ENCODE results near the gene ZCWPW2. TPM values are rescaled to one million over a fixed set of nuclear protein-coding genes. Genes with fewer than 3 reads are reported as not detected.

The ZCWPW2 gene
- total and polyA plus RNA-seq, 9 of the 15 experiments (the other 6 are each of a cell fraction or from before 2014, with no cell fraction given) = 0.10 to 0.77 (median 0.44) TPM

DNA sequence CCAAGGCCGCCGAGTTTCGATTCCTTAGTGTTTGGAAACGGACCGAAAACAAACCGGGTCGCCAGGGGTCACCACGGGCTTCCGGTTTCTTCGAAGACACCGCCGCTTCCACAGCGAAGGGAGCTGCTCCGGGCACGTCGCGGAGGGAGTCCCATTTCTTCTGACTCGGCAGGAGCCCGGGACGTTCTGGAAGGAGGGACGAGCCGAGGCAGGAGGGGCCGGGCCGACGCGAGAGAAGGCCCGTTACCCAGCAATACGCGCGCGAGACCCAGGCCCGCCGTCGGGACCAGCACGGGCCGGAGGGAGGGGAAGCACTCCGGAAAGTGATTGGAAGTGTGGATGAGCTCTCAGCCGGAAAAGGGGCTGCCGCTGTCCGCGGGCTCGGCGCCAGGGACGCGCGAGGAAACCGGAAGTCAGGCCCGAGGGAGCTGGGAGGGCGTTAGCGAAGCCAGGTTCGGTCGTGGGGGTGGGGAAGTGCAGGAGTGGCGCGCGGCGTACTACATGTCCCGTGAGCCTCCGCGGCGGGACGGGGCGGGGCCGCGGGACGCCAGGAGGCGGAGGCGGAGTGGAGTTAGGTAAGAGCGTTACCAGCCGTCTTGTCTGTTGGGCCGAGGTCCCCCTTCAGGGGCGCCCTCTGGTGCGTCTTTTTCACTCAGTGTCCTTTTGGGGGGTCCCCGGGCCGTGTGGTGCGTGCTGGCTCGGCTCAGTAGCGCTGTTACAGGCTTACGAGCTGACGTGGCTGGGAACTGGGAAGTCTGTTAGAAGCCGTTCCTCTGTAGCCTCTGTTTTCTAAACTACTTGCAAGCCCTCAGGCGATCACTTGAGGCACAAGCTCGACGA lies at the start of gene ZCWPW2, which contains the start of gene AZI2 (continued):
- TF ChIP-seq, protein P1, sequence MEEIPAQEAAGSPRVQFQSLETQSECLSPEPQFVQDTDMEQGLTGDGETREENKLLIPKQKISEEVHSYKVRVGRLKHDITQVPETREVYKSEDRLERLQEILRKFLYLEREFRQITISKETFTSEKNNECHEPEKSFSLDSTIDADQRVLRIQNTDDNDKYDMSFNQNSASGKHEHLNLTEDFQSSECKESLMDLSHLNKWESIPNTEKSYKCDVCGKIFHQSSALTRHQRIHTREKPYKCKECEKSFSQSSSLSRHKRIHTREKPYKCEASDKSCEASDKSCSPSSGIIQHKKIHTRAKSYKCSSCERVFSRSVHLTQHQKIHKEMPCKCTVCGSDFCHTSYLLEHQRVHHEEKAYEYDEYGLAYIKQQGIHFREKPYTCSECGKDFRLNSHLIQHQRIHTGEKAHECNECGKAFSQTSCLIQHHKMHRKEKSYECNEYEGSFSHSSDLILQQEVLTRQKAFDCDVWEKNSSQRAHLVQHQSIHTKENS (CRISPR knock-in tag; IDR thresholded peaks at IDR 0.05) = 0 out of 2 replicates have a peak, but pooled peaks have one; percentile 71
- TF ChIP-seq, protein P2, sequence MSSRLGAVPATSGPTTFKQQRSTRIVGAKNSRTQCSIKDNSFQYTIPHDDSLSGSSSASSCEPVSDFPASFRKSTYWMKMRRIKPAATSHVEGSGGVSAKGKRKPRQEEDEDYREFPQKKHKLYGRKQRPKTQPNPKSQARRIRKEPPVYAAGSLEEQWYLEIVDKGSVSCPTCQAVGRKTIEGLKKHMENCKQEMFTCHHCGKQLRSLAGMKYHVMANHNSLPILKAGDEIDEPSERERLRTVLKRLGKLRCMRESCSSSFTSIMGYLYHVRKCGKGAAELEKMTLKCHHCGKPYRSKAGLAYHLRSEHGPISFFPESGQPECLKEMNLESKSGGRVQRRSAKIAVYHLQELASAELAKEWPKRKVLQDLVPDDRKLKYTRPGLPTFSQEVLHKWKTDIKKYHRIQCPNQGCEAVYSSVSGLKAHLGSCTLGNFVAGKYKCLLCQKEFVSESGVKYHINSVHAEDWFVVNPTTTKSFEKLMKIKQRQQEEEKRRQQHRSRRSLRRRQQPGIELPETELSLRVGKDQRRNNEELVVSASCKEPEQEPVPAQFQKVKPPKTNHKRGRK (tag; IDR thresholded peaks at IDR 0.05) = no peak
- TF ChIP-seq, protein P3, sequence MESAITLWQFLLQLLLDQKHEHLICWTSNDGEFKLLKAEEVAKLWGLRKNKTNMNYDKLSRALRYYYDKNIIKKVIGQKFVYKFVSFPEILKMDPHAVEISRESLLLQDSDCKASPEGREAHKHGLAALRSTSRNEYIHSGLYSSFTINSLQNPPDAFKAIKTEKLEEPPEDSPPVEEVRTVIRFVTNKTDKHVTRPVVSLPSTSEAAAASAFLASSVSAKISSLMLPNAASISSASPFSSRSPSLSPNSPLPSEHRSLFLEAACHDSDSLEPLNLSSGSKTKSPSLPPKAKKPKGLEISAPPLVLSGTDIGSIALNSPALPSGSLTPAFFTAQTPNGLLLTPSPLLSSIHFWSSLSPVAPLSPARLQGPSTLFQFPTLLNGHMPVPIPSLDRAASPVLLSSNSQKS (CRISPR knock-in tag; IDR thresholded peaks at IDR 0.05) = no peak
- TF ChIP-seq BCOR (IDR thresholded peaks at IDR 0.05) = no peak; the same call in 1 of the 2 replicates
- no peak for TF ChIP-seq JUNB (CRISPR knock-in tag; conservative IDR thresholded peaks at IDR 0.05)
- peak; percentile 92 for TF ChIP-seq HCFC1 (IDR thresholded peaks at IDR 0.05; ENCODE audit: low read depth, low read length)
- no peak for TF ChIP-seq TCF3 (CRISPR knock-in tag; IDR thresholded peaks at IDR 0.05)
- TF ChIP-seq NONO (IDR thresholded peaks at IDR 0.05; ENCODE audit: low read depth in 2 of 2, low read length in 1 of 2) = peak in 1 of 2 experiments; percentile 42; a peak in 1 of 4 replicates
- peak; percentile 87 for TF ChIP-seq L3MBTL2 (IDR thresholded peaks at IDR 0.05)
- TF ChIP-seq NCOA1 (IDR thresholded peaks at IDR 0.05; ENCODE audit: low read depth) = peak; percentile 69
- TF ChIP-seq, protein P4, sequence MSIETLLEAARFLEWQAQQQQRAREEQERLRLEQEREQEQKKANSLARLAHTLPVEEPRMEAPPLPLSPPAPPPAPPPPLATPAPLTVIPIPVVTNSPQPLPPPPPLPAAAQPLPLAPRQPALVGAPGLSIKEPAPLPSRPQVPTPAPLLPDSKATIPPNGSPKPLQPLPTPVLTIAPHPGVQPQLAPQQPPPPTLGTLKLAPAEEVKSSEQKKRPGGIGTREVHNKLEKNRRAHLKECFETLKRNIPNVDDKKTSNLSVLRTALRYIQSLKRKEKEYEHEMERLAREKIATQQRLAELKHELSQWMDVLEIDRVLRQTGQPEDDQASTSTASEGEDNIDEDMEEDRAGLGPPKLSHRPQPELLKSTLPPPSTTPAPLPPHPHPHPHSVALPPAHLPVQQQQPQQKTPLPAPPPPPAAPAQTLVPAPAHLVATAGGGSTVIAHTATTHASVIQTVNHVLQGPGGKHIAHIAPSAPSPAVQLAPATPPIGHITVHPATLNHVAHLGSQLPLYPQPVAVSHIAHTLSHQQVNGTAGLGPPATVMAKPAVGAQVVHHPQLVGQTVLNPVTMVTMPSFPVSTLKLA (conservative IDR thresholded peaks at IDR 0.05) = peak; percentile 74 to 83
- TF ChIP-seq, protein P5, sequence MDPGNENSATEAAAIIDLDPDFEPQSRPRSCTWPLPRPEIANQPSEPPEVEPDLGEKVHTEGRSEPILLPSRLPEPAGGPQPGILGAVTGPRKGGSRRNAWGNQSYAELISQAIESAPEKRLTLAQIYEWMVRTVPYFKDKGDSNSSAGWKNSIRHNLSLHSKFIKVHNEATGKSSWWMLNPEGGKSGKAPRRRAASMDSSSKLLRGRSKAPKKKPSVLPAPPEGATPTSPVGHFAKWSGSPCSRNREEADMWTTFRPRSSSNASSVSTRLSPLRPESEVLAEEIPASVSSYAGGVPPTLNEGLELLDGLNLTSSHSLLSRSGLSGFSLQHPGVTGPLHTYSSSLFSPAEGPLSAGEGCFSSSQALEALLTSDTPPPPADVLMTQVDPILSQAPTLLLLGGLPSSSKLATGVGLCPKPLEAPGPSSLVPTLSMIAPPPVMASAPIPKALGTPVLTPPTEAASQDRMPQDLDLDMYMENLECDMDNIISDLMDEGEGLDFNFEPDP (CRISPR knock-in tag; IDR thresholded peaks at IDR 0.05) = no peak
- TF ChIP-seq, protein P6, sequence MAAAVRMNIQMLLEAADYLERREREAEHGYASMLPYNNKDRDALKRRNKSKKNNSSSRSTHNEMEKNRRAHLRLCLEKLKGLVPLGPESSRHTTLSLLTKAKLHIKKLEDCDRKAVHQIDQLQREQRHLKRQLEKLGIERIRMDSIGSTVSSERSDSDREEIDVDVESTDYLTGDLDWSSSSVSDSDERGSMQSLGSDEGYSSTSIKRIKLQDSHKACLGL (CRISPR knock-in tag; IDR thresholded peaks at IDR 0.05; ENCODE audit: borderline replicate concordance, poor library complexity, severe bottlenecking) = no peak
- TF ChIP-seq, protein P7, sequence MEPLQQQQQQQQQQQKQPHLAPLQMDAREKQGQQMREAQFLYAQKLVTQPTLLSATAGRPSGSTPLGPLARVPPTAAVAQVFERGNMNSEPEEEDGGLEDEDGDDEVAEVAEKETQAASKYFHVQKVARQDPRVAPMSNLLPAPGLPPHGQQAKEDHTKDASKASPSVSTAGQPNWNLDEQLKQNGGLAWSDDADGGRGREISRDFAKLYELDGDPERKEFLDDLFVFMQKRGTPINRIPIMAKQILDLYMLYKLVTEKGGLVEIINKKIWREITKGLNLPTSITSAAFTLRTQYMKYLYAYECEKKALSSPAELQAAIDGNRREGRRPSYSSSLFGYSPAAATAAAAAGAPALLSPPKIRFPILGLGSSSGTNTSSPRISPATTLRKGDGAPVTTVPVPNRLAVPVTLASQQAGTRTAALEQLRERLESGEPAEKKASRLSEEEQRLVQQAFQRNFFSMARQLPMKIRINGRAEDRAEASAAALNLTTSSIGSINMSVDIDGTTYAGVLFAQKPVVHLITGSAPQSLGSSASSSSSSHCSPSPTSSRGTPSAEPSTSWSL (CRISPR knock-in tag; IDR thresholded peaks at IDR 0.05; ENCODE audit: borderline replicate concordance) = no peak
- TF ChIP-seq ZNF717 (CRISPR knock-in tag; IDR thresholded peaks at IDR 0.05) = no peak
- peak; percentile 51 for TF ChIP-seq POLR2AphosphoS5 (IDR thresholded peaks at IDR 0.05; ENCODE audit: control insufficient read depth, insufficient read depth, low read depth, low read length)
- TF ChIP-seq NFRKB (IDR thresholded peaks at IDR 0.05; ENCODE audit: low read depth) = peak; percentile 71; the same call in 1 of the 2 replicates
